ENCODE measurements around the gene ARMC9.
"Not testable (repeated sequence)": the region's sequence is repeated elsewhere in the genome, so short reads cannot be mapped to it uniquely, and the experiment has no call there.

The ARMC9 gene

GRCh38 chr2:231347081-231347480 is 148.7 kb downstream of the ARMC9 start:
- Mint-ChIP-seq H3K4me1 (ENCODE audit: low read depth) (no peaks in the 10 kb centered on the region), H3K27me3 (peaks cover 4% of the 10 kb centered on the region), H3K4me3 (no peak overlapping the region), H3K36me3 (ENCODE audit: low read depth) (no peaks in the 10 kb centered on the region), H3K9me3 (no peaks in the 10 kb centered on the region), H3K27ac (no peak overlapping the region)
- DNase-seq = no peak

GRCh38 chr2:231347638-231348037 is 149.2 kb downstream of the ARMC9 start:
- H3K4me3 Mint-ChIP-seq = no peak overlapping the region
- peaks cover 4% of the 10 kb centered on the region for H3K27me3 Mint-ChIP-seq
- no peaks in the 10 kb centered on the region for H3K4me1 Mint-ChIP-seq (ENCODE audit: low read depth)
- no peaks in the 10 kb centered on the region for H3K36me3 Mint-ChIP-seq (ENCODE audit: low read depth)
- H3K27ac Mint-ChIP-seq = no peak overlapping the region
- no peaks in the 10 kb centered on the region for H3K9me3 Mint-ChIP-seq
- no peak for DNase-seq

GRCh38 chr2:231348173-231348572 is 149.7 kb downstream of the ARMC9 start:
- DNase-seq = no peak
- Mint-ChIP-seq H3K27me3 (peaks cover 4% of the 10 kb centered on the region), H3K4me3 (no peak overlapping the region), H3K9me3 (no peaks in the 10 kb centered on the region), H3K4me1 (ENCODE audit: low read depth) (no peaks in the 10 kb centered on the region), H3K36me3 (ENCODE audit: low read depth) (no peaks in the 10 kb centered on the region), H3K27ac (no peak overlapping the region)

- H3K4me1 Mint-ChIP-seq (ENCODE audit: low read depth) = no peaks in the 10 kb centered on the region
- peaks cover 4% of the 10 kb centered on the region for H3K27me3 Mint-ChIP-seq
- DNase-seq = no peak
- H3K9me3 Mint-ChIP-seq = no peaks in the 10 kb centered on the region
- H3K27ac Mint-ChIP-seq = no peak overlapping the region
- no peak overlapping the region for H3K4me3 Mint-ChIP-seq
- no peaks in the 10 kb centered on the region for H3K36me3 Mint-ChIP-seq (ENCODE audit: low read depth)
Observed at GRCh38 chr2:231348704-231349373, 150.4 kb downstream of the ARMC9 start.

GRCh38 chr2:231349374-231349735 is 150.9 kb downstream of the ARMC9 start:
- H3K27ac Mint-ChIP-seq; H3K4me1 Mint-ChIP-seq (ENCODE audit: low read depth); H3K4me3 Mint-ChIP-seq; H3K9me3 Mint-ChIP-seq; H3K36me3 Mint-ChIP-seq (ENCODE audit: low read depth); H3K27me3 Mint-ChIP-seq; DNase-seq: not testable (repeated sequence)

GRCh38 chr2:231351648-231352047 is 153.2 kb downstream of the ARMC9 start:
- Mint-ChIP-seq H3K27me3 (peaks cover 2% of the 10 kb centered on the region), H3K4me1 (ENCODE audit: low read depth) (no peaks in the 10 kb centered on the region), H3K4me3 (no peak overlapping the region), H3K9me3 (no peaks in the 10 kb centered on the region), H3K36me3 (ENCODE audit: low read depth) (no peaks in the 10 kb centered on the region), H3K27ac (no peak overlapping the region)
- no peak for DNase-seq

GRCh38 chr2:231353469-231353868 is 155.0 kb downstream of the ARMC9 start:
- H3K27ac Mint-ChIP-seq = no peak overlapping the region
- no peaks in the 10 kb centered on the region for H3K9me3 Mint-ChIP-seq
- H3K4me3 Mint-ChIP-seq = no peak overlapping the region
- no peak for DNase-seq
- H3K36me3 Mint-ChIP-seq (ENCODE audit: low read depth) = no peaks in the 10 kb centered on the region
- no peaks in the 10 kb centered on the region for H3K4me1 Mint-ChIP-seq (ENCODE audit: low read depth)
- H3K27me3 Mint-ChIP-seq = no peaks in the 10 kb centered on the region

GRCh38 chr2:231355508-231356465 is 157.4 kb downstream of the ARMC9 start:
- no peaks in the 10 kb centered on the region for H3K36me3 Mint-ChIP-seq (ENCODE audit: low read depth)
- no peaks in the 10 kb centered on the region for H3K9me3 Mint-ChIP-seq
- no peak overlapping the region for H3K4me3 Mint-ChIP-seq
- no peaks in the 10 kb centered on the region for H3K4me1 Mint-ChIP-seq (ENCODE audit: low read depth)
- no peak overlapping the region for H3K27ac Mint-ChIP-seq
- DNase-seq = no peak
- H3K27me3 Mint-ChIP-seq = no peaks in the 10 kb centered on the region

- no peak for DNase-seq
- H3K27ac Mint-ChIP-seq = no peak overlapping the region
- H3K9me3 Mint-ChIP-seq = no peaks in the 10 kb centered on the region
- no peaks in the 10 kb centered on the region for H3K36me3 Mint-ChIP-seq (ENCODE audit: low read depth)
- no peak overlapping the region for H3K4me3 Mint-ChIP-seq
- peaks cover 1% of the 10 kb centered on the region for H3K4me1 Mint-ChIP-seq (ENCODE audit: low read depth)
- H3K27me3 Mint-ChIP-seq = no peaks in the 10 kb centered on the region
Observed at GRCh38 chr2:231356466-231356844, 158.0 kb downstream of the ARMC9 start.

- Mint-ChIP-seq H3K9me3 (no peaks in the 10 kb centered on the region), H3K27ac (no peak overlapping the region), H3K4me1 (ENCODE audit: low read depth) (peaks cover 4% of the 10 kb centered on the region), H3K27me3 (no peaks in the 10 kb centered on the region), H3K4me3 (no peak overlapping the region), H3K36me3 (ENCODE audit: low read depth) (no peaks in the 10 kb centered on the region)
- no peak for DNase-seq
Observed at GRCh38 chr2:231357048-231357447, 158.6 kb downstream of the ARMC9 start.

GRCh38 chr2:231357931-231358330 is 159.5 kb downstream of the ARMC9 start:
- H3K36me3 Mint-ChIP-seq (ENCODE audit: low read depth) = no peaks in the 10 kb centered on the region
- H3K4me1 Mint-ChIP-seq (ENCODE audit: low read depth) = peaks cover 7% of the 10 kb centered on the region
- no peak overlapping the region for H3K27ac Mint-ChIP-seq
- no peak overlapping the region for H3K4me3 Mint-ChIP-seq
- H3K9me3 Mint-ChIP-seq = no peaks in the 10 kb centered on the region
- no peaks in the 10 kb centered on the region for H3K27me3 Mint-ChIP-seq
- no peak for DNase-seq

- Mint-ChIP-seq H3K9me3 (no peaks in the 10 kb centered on the region), H3K4me1 (ENCODE audit: low read depth) (peaks cover 7% of the 10 kb centered on the region), H3K27me3 (no peaks in the 10 kb centered on the region), H3K36me3 (ENCODE audit: low read depth) (no peaks in the 10 kb centered on the region), H3K27ac (no peak overlapping the region), H3K4me3 (no peak overlapping the region)
- DNase-seq = no peak
Observed at GRCh38 chr2:231359441-231359840, 161.0 kb downstream of the ARMC9 start.

GRCh38 chr2:231359948-231360347 is 161.5 kb downstream of the ARMC9 start:
- H3K4me3 Mint-ChIP-seq = no peak overlapping the region
- H3K27ac Mint-ChIP-seq = no peak overlapping the region
- peaks cover 7% of the 10 kb centered on the region for H3K4me1 Mint-ChIP-seq (ENCODE audit: low read depth)

GRCh38 chr2:231360401-231360800 is 162.0 kb downstream of the ARMC9 start:
- DNase-seq = no peak
- Mint-ChIP-seq H3K4me3 (no peak overlapping the region), H3K4me1 (ENCODE audit: low read depth) (peaks cover 7% of the 10 kb centered on the region), H3K9me3 (no peaks in the 10 kb centered on the region), H3K27me3 (no peaks in the 10 kb centered on the region), H3K36me3 (ENCODE audit: low read depth) (no peaks in the 10 kb centered on the region), H3K27ac (no peak overlapping the region)

More at GRCh38 chr2:231359948-231360347, 161.5 kb downstream of the ARMC9 start:
- Mint-ChIP-seq H3K27me3 (no peaks in the 10 kb centered on the region), H3K36me3 (ENCODE audit: low read depth) (no peaks in the 10 kb centered on the region), H3K9me3 (no peaks in the 10 kb centered on the region)
- no peak for DNase-seq

GRCh38 chr2:231360881-231361371 is 162.5 kb downstream of the ARMC9 start:
- Mint-ChIP-seq H3K4me1 (ENCODE audit: low read depth) (peaks cover 7% of the 10 kb centered on the region), H3K27me3 (no peaks in the 10 kb centered on the region), H3K9me3 (no peaks in the 10 kb centered on the region), H3K4me3 (no peak overlapping the region), H3K27ac (no peak overlapping the region), H3K36me3 (ENCODE audit: low read depth) (no peaks in the 10 kb centered on the region)
- DNase-seq = no peak

Measured in activated T-cell treated with anti-CD3 and anti-CD28 coated beads, Interleukin-2, amount 50 U/mL, for 24 hours (primary cell).